ENCODE data around the gene POU2AF1.
A peak's percentile ranks its signal among the peaks of the same experiment; 100 is the strongest.

POU2AF1 gene

DNA sequence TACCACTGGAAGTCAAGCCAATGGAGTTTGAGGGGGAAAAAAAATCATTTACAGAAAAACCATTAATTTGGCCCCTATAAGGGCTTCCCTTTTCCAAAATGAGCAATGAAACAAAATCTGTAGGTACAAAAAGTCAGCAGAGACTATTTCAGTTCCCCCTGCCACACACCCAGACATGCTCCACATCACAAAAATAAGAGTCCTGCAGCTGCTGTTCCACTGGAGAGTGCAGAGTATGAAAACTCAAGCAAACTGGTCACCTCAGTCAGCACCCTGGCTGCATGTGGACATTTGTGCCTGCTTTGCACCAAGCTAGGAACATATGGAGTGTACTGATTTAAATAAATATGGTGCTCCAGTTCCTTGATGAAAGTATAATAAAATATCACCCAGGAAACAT, 15.1 kb downstream of the POU2AF1 start:
- DNase-seq (ENCODE audit: insufficient read length, low spot score) (no peak), FAIRE-seq (no peak)

DNA sequence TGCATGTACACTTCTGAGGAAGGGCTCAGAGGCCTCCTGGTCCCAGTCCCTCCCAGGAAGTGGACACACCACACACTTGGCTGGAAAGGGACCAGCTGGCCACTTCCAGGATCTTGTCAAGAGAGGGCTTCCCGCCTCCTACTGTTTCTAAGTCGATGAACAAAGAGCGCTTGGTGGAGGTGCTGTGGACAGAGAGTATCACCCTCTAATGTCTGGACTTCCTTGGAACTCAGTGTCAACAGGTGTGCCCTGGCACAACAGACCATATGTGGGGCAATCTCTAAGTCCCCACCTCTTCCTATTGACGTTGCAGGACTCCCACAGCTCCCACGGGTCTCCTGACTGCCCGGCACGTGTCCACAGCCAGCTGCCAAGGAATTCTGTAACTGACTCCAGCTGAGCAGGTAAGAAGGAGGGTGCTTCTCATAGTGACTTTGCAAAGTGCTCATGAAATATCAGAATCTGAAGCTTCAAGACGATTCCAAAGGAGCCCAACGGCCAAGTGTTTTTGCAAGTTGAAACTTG, 16.1 kb downstream of the POU2AF1 start:
- FAIRE-seq (no peak), DNase-seq (ENCODE audit: insufficient read length, low spot score) (no peak)

DNA sequence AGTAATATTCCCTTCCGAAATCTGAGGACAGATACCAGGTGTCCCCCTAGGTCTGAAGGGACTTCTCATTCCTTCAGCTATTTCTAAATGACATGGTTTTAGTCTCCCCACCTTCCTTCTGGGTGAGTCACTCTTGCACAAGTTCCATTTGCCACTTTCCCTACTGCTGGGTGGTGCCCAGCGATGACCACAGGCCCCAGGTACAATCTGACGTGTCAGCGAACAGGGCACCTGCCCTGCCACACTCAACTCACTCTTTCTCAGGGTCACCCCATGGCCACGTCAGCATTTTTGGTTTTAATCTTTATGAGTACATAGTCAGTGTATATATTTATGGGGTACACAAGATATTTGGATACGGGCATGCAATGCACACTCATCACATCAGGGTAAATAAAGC, 17.2 kb downstream of the POU2AF1 start:
- DNase-seq (ENCODE audit: insufficient read length, low spot score) = no peak

DNA sequence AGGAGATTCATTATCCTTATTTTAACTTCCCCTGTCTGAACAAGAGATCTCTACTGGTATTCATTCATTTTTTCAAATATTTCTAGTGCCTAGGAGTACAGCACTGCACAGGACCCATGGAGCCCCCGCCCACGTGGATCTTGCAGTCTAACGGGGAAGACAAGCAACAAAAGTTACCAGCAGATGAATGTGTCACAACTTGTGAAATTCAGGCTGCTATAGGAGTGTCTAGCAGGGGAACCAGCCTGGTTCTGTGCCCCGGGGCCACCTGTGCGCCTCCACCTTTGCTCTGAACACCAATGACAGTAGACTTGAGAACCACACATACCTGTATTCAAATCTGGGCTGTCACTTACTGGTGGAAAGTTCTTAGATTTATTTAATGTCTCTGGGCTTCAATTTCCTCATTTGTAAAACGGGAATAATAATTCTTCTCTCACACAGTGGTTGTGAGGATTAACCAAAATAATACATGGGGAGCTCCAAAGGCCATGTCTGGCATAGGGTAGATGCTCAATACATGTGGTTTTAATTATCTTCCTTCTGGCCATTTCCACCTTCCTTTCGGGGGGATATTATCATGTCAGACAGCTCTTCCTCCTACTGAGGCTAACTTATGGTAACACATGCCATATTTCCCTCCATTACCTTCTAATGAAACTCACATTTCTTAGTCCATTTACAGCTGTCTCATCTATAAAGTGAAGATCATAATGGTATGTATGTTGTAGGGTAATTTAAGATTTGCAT, 17.8 kb downstream of the POU2AF1 start:
- DNase-seq (ENCODE audit: insufficient read length, low spot score) (no peak), FAIRE-seq (no peak)

More for the DNA sequence above, 17.2 kb downstream of the POU2AF1 start:
- no peak for FAIRE-seq

GRCh38 chr11:111360150-111361043, 18.7 kb downstream of the POU2AF1 start:
- FAIRE-seq (no peak), DNase-seq (ENCODE audit: insufficient read length, low spot score) (no peak)

DNA sequence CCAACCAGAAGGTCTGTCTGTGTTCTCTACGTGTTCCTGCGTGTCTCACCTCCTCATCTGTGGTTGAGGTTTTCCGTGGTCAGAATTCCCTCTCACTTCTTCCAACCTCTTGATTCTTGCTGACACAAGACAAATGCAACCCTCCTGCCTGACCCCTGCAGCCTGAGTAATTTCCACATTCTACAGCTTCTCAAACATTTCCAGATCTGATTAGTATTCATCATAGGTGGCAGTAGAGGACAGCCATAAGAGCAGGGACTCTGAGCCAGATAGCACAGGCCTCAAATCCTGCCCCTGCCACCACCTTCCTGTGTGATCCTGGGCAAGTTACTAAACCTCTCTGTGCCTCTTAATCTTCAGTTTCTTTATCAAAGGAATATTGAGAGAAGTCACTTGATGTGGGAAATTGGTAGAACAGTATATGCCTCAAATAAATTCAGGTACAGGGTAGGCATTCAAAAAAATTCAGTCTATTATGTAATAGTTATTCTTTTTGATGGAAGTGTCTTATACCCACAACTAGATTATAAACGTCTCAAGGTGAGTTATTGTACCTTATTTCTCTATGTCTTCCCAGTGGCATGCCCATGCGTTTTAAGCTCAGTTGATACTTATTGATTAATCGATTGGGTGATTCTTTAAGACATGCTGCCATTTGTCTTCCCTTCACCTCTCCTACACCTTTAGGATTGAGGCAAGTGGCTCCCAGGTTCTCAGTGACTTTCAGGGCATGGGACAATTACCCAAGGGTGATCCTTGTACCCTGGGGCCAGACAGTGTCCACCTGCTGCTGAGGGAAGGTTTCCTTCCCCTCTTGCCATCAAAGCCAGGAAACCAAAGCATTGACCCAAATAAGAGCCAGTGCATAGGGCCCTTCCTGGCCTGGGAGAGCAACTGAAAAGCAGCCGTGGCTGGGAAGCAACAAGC, 19.6 kb downstream of the POU2AF1 start:
- FAIRE-seq = no peak

DNA sequence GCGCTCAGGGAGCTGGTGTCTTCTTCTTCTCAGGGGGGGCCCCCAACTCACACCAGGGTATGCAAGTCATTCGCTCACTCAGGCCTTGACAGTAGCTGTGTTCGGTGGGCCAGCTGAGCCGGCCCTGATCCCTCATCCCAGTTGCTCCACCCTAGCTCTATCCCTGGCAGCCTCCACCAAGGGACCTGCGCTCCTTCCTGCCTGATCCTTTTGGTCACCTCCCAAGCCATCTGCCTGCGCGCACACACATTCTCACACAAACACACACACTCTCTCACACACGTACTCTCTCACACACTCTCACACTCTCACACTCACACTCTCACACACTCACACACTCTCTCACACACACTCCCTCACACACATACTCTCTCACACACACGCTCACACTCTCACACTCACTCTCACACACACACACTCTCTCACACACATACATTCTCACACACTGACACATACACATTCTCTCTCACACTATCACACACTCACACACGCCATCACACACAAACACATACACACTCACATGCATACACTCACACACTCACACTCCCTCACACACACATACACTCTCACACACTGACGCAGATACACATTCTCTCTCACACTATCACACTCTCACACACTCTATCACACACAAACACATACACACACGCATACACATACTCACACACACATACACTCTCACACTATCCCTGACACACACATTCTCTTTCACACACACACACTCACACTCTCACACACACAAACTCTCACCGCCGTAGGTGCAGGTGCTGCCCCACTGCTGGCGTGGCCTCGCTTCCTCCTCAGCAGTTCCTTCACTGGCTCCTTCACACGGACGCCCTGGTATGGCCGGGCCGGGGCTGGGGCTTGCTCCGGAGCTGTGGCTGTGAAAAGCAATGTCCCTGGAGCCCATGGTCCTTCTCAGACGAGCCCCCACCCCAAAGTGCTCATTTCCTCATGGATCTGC, 20.8 kb downstream of the POU2AF1 start:
- no peak for DNase-seq (ENCODE audit: insufficient read length, low spot score)
- peak; percentile 87 for FAIRE-seq

More for the DNA sequence above, 19.6 kb downstream of the POU2AF1 start:
- no peak for DNase-seq (ENCODE audit: insufficient read length, low spot score)

GRCh38 chr11:111357150-111358037, 21.7 kb downstream of the POU2AF1 start:
- FAIRE-seq (no peak), DNase-seq (ENCODE audit: insufficient read length, low spot score) (no peak)

- no peak for FAIRE-seq
- DNase-seq (ENCODE audit: insufficient read length, low spot score) = no peak
Observed at GRCh38 chr11:111356660-111357048, 22.4 kb downstream of the POU2AF1 start.

GRCh38 chr11:111355956-111356659, 23.0 kb downstream of the POU2AF1 start:
- no peak for FAIRE-seq

GRCh38 chr11:111355101-111355500, 24.0 kb downstream of the POU2AF1 start:
- DNase-seq (ENCODE audit: insufficient read length, low spot score) (no peak), FAIRE-seq (no peak)

More at GRCh38 chr11:111355956-111356659, 23.0 kb downstream of the POU2AF1 start:
- no peak for DNase-seq (ENCODE audit: insufficient read length, low spot score)

GRCh38 chr11:111354601-111354891, 24.5 kb downstream of the POU2AF1 start:
- FAIRE-seq = no peak
- no peak for DNase-seq (ENCODE audit: insufficient read length, low spot score)

- no peak for FAIRE-seq
Observed at GRCh38 chr11:111353776-111354600, 25.1 kb downstream of the POU2AF1 start.

GRCh38 chr11:111352935-111353710, 26.0 kb downstream of the POU2AF1 start:
- DNase-seq (ENCODE audit: insufficient read length, low spot score) (no peak), FAIRE-seq (no peak)

More at GRCh38 chr11:111353776-111354600, 25.1 kb downstream of the POU2AF1 start:
- no peak for DNase-seq (ENCODE audit: insufficient read length, low spot score)

DNA sequence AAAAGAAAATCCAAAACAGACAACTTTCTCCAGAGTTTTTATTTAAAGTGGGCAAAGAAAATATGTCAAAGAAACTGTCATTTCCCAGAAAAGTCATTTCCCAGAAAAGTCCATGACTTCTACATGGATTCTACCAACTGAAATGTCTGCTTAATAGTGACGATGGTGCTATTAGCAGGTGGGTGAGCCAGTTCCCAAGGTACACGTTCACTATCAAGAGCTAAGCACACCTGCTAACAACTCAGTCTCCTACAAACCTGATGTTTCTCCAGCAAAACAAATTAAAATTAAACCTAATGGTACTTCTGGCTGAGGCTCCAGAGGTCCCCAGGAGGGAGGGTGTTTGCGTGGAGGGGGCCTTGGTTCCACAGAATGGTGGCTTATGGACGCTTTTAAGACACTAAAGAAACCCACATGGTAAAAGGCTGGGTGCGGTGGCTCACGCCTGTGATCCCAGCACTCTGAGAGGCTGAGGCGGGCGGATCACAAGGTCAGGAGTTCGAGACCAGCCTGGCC, 26.8 kb downstream of the POU2AF1 start:
- DNase-seq (ENCODE audit: insufficient read length, low spot score) (no peak), FAIRE-seq (no peak)

Data from HTR-8/SVneo (cell line).